Measurements from ENCODE around the gene TST.

DNA sequence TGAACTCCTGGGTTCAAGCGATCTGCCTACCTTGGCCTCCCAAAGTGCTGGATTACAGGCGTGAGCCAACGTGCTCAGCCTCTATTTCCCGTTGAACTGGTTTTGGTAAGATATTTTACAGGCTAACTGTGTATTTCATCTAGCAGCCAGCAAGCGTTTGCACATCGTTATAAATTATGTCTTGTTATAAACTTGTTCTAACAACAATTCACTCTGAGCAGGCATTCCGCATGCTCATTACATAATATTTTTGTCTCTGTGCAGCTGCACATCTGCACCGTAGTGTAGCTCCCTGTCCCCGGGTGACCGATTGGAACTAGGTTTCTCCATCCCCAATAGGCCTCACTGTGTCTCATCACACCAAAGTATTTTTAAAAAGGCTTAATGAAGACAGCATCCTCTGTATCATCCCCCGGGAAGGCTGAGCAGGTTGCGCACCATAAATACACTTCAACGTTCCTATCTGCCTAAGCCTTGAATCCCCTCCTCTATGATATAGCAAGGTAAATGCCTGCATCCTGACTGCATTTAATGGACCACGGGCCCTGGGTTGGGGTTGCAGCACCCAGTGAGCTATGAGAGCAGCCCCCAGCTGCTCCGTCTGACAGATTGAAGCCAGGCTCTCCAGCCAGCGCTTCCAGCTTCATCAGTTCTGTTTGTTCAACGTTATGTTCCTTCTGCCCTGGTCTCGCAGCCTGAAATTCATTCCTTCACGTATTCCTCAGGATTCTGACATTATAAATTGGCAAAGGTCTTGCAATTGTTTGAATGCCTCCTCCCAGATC, 47.7 kb downstream of the TST start:
- TF ChIP-seq EZH2 (IDR thresholded peaks at IDR 0.05) = no peak
- TF ChIP-seq, protein P1, sequence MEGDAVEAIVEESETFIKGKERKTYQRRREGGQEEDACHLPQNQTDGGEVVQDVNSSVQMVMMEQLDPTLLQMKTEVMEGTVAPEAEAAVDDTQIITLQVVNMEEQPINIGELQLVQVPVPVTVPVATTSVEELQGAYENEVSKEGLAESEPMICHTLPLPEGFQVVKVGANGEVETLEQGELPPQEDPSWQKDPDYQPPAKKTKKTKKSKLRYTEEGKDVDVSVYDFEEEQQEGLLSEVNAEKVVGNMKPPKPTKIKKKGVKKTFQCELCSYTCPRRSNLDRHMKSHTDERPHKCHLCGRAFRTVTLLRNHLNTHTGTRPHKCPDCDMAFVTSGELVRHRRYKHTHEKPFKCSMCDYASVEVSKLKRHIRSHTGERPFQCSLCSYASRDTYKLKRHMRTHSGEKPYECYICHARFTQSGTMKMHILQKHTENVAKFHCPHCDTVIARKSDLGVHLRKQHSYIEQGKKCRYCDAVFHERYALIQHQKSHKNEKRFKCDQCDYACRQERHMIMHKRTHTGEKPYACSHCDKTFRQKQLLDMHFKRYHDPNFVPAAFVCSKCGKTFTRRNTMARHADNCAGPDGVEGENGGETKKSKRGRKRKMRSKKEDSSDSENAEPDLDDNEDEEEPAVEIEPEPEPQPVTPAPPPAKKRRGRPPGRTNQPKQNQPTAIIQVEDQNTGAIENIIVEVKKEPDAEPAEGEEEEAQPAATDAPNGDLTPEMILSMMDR (IDR thresholded peaks at IDR 0.05) = no peak
